ENCODE measurements around the gene TEX13A. TPM values are rescaled to one million over a fixed set of nuclear protein-coding genes. Genes with fewer than 3 reads are reported as not detected.

Gene TEX13A
- total RNA-seq, 1 experiment from 2014 or later, result 0.17 TPM

- Mint-ChIP-seq H3K27ac (no peak overlapping the region), H3K4me3 (no peak overlapping the region), H3K4me1 (peaks cover 3% of the 10 kb centered on the region; the same call in 1 of the 2 replicates), H3K36me3 (no peaks in the 10 kb centered on the region), H3K27me3 (ENCODE audit: low read depth) (no peaks in the 10 kb centered on the region), H3K9me3 (no peaks in the 10 kb centered on the region)
- DNase-seq (ENCODE audit: low spot score) (no peak), ATAC-seq (no peak)
- TF ChIP-seq GTF2I (CRISPR knock-in tag; conservative IDR thresholded peaks at IDR 0.05) (no peak), ZNF423 (CRISPR knock-in tag; IDR thresholded peaks at IDR 0.05) (no peak), ZMAT4 (CRISPR knock-in tag; IDR thresholded peaks at IDR 0.05) (no peak), AR (CRISPR knock-in tag; IDR thresholded peaks at IDR 0.05) (no peak), EMX1 (CRISPR knock-in tag; IDR thresholded peaks at IDR 0.05) (no peak), ZNF416 (CRISPR knock-in tag; IDR thresholded peaks at IDR 0.05) (no peak), ZNF425 (CRISPR knock-in tag; conservative IDR thresholded peaks at IDR 0.05) (no peak), ZNF232 (CRISPR knock-in tag; IDR thresholded peaks at IDR 0.05) (no peak), RORB (CRISPR knock-in tag; IDR thresholded peaks at IDR 0.05) (no peak), NR2C2 (CRISPR knock-in tag; IDR thresholded peaks at IDR 0.05) (no peak), E2F4 (CRISPR knock-in tag; IDR thresholded peaks at IDR 0.05; ENCODE audit: borderline replicate concordance, low read depth) (no peak)
- ChIA-PET POLR2A (interaction anchor here (0.7 kb wide), 1 partner anchor 11 kb away, joined by 3 read pairs; no protein-coding TSS in a partner anchor), CTCF (no interaction called here)
Observed at GRCh38 chrX:105266456-105266855, 46.0 kb upstream of the TEX13A start.

GRCh38 chrX:105265093-105265492, 44.6 kb upstream of the TEX13A start:
- ChIA-PET CTCF (no interaction called here), POLR2A (no interaction called here)
- no peaks in the 10 kb centered on the region for H3K36me3 Mint-ChIP-seq
- DNase-seq (ENCODE audit: low spot score) (no peak), ATAC-seq (no peak)
- no peaks in the 10 kb centered on the region for H3K9me3 Mint-ChIP-seq
- H3K27me3 Mint-ChIP-seq (ENCODE audit: low read depth), result no peaks in the 10 kb centered on the region
- H3K4me3 Mint-ChIP-seq, result no peak overlapping the region
- no peak overlapping the region for H3K27ac Mint-ChIP-seq
- TF ChIP-seq ATF3 (CRISPR knock-in tag; conservative IDR thresholded peaks at IDR 0.05) (no peak), ZNF317 (CRISPR knock-in tag; IDR thresholded peaks at IDR 0.05; ENCODE audit: borderline replicate concordance, low read depth) (no peak), RORB (CRISPR knock-in tag; IDR thresholded peaks at IDR 0.05) (no peak)
- peaks cover 3% of the 10 kb centered on the region; the same call in 1 of the 2 replicates for H3K4me1 Mint-ChIP-seq

GRCh38 chrX:105263801-105264200, 43.3 kb upstream of the TEX13A start:
- peaks cover 3% of the 10 kb centered on the region; the same call in 1 of the 2 replicates for H3K4me1 Mint-ChIP-seq
- no peak for ATAC-seq
- ChIA-PET CTCF (no interaction called here), POLR2A (no interaction called here)
- H3K36me3 Mint-ChIP-seq, result no peaks in the 10 kb centered on the region
- H3K27me3 Mint-ChIP-seq (ENCODE audit: low read depth), result no peaks in the 10 kb centered on the region
- DNase-seq (ENCODE audit: low spot score), result no peak
- no peak overlapping the region for H3K4me3 Mint-ChIP-seq
- TF ChIP-seq USF1 (CRISPR knock-in tag; IDR thresholded peaks at IDR 0.05), result no peak
- no peak overlapping the region for H3K27ac Mint-ChIP-seq
- 0 out of 2 replicates have a peak, but pooled peaks cover under 1% of the 10 kb centered on the region for H3K9me3 Mint-ChIP-seq

All from WTC11 (cell line).